ENCODE measurements around the gene TACR1.
"Not testable (repeated sequence)": the region's sequence is repeated elsewhere in the genome, so short reads cannot be mapped to it uniquely, and the experiment has no call there.

TACR1 gene

GRCh38 chr2:75146221-75146605 is 53.1 kb downstream of the TACR1 start:
- DNase-seq (ENCODE audit: low spot score): not testable (repeated sequence)

DNA sequence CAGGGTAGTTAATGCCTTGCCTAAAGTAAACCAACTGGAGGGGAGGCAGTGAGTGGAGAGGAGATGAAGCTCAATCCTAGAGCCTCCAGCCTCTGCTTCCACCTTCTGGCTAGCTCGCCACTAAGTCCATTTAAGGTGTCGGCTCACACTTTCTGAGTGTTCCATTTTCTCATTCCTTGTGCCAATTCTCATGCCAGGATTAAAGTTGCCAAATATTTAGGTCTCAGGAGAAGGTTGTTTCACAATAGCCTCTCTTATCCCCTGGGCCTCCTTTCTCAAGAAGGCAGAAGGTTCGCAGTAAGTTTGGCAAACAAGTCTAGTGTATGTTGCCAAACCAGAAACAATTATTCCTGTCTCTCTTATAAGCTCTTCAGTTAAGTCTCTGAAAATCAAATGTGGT is 57.2 kb downstream of the TACR1 start:
- no peak for DNase-seq (ENCODE audit: low spot score)

GRCh38 chr2:75140288-75140687 is 59.0 kb downstream of the TACR1 start:
- no peak for DNase-seq (ENCODE audit: low spot score)

- no peak for DNase-seq (ENCODE audit: low spot score)
Measured at GRCh38 chr2:75139171-75139570, 60.1 kb downstream of the TACR1 start.

GRCh38 chr2:75138528-75138927 is 60.8 kb downstream of the TACR1 start:
- no peak for DNase-seq (ENCODE audit: low spot score)

DNA sequence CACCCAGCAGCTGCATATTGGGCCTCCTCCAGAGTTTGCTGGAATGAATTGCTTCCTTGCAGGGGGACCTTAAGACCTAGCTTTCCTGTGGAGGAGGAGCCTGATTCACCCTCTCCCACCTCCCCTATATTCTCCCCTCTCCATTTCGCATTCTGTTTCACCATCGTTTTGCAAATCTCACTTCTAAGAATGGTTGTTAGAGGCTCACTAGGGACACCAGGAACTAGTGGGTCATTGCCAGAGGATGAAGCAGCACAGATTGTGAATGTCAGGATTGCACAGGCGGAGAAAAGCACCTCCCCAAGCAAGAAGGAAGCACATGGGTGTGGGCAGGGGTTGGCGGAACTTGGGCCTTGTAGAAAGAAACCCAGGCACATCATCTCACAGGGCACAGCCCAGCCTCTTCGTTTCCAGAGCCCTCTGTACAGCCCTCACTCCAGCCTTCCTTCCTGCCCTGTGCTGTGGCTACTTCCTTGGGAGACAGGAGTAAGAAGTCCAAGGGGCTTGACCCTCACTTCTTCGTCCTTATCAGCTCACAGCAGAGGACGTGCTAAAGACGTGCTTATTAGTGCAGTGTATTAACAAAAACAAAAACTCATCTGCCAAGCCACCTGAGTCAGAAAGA is 63.4 kb downstream of the TACR1 start:
- DNase-seq (ENCODE audit: low spot score): no peak

DNA sequence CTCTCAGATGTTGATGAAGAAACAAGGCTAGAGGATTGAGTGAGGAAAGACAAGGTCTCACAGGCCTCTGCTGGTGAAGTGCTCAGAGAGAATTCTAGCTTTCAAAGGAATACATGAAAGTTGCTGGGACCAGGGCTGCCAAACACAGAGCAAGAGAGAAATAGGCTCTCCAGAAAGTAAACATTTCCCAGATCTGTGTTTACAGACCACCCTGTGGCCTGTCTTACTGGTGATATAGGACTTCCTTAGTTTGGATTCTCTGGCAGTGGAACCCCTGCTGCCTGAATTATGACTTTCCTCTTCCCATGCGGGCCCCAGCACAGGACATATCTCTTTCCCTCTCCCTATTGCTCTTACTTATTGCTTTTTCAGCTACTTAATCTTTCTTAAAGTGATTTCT is 64.5 kb downstream of the TACR1 start:
- no peak for DNase-seq (ENCODE audit: low spot score)

DNA sequence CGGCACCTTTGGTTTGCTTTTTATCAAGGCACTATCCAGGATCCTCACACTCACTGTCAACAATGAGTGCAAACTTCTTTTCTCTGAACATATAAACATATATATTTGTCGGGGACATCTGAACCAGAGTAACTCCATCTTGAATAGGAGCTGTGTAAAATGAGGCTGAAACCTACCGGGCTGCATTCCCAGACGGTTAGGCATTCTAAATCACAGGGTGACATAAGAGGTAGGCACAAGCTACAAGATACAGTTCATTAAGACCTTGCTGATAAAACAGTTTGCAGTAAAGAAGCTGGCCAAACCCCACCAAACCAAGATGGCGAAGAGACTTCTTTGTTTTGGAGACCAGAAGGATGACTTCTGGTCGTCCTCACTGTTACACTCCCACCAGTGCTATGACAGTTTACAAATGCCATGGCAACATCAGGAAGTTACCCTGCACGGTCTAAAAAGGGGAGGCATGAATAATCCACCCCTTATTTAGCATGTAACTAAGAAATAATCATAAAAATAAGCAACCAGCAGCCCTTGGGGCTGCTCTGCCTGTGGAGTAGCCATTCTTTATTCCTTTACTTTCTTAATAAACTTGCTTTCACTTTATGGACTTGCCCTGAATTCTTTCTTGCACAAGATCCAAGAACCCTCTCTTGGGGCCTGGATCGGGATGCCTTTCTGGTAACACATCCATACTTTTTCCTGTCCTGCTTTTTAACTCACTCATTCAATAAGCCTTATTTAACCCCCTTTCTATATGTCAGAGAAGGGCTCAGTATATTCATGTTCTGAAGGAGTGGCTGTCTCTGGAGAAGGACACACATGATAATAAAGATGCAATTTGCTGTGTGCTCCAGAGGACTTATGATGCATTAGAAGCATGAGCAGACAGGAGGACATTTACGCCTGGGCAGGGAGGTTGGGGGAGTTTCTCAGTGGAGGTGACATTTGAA is 65.4 kb downstream of the TACR1 start:
- DNase-seq (ENCODE audit: low spot score): no peak

GRCh38 chr2:75130171-75130570 is 69.1 kb downstream of the TACR1 start:
- DNase-seq (ENCODE audit: low spot score): no peak

DNA sequence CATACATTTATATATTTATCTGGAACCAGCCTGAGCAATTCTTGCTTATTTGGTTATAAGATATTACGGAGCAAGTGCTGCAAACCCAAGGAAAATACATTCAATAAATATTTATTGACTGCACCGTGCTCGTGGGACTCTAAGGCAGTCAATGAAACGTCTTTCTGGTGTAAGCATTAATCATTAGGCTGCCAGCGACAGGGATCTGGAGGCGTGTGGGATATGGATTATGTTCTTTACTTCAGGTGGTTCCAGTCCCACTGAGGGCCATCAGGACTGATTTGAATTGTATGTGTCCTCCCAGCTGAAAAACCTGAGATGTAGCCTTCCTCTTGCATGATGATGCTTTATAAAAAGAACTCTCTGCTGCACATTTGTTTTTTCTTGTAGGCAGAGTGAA is 75.4 kb downstream of the TACR1 start:
- no peak for DNase-seq (ENCODE audit: low spot score)

DNA sequence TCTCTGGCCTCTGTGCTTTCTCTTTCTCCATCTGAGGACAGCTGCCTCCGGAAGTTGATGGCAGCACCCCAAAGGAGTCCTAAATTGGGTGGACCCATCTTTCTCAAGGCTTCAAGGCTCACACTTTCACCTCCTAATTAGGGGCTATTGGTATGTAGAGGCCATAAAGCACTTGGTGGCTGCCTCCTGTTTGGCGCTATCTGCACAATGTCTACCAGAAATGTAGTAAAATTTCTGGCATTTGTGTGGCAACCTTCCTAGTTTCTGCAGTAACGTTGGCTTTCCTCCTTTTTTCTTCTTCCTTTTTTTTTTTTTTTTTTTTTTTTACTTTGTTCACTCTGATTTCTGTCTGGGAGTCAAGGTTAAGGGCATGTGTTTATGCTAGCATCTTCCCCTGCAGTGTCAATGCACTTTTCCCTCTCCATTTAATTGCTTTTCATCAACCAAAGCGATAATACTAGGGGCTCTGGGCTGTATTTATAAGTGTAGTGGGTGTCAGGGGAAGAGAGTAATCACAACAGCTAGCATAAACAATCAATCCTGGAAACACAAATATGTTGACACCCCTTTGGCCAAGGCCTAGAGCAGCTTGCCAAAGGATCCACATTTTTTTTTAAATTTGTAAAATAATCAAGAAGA is 86.0 kb downstream of the TACR1 start:
- no peak for DNase-seq (ENCODE audit: low spot score)

GRCh38 chr2:75108937-75109482 is 90.3 kb downstream of the TACR1 start:
- no peak for DNase-seq (ENCODE audit: low spot score)

DNA sequence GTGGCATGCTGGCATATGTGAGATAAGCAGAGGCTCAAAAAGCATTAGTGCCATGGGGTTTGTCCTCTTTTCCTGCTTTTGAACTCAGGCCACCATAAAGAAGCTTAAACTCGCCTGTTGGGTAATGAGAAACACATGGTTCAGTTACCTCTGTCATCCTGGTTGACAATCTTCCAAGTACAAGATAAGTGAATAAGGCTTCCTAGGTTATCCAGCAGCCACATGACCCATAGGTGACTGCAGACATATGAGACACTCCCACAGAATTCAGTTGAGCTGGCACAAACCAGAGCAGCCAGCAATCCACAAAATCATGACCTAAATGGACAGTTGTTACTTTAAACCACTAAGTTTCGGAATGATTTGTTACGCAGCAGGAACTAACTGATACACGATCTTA is 97.3 kb downstream of the TACR1 start:
- DNase-seq (ENCODE audit: low spot score): no peak

DNA sequence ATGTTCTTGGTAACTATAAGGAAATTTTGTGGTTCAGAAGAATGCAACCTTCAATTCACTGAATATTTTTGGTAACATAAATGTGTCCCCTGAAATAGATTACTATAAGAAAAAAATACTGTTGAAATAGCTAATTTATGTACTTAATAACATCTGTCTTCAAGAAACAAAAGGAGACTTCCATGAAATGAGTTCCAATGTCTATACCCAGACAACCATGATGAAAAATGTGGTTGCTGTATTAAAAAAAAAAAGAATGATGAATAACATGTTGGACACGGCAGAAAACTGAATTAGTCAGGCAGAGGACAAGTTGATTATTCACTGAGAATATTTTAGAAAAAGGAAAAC is 98.5 kb downstream of the TACR1 start:
- no peak for DNase-seq (ENCODE audit: low spot score)

GRCh38 chr2:75100011-75100800 is 99.1 kb downstream of the TACR1 start:
- DNase-seq (ENCODE audit: low spot score): no peak

DNA sequence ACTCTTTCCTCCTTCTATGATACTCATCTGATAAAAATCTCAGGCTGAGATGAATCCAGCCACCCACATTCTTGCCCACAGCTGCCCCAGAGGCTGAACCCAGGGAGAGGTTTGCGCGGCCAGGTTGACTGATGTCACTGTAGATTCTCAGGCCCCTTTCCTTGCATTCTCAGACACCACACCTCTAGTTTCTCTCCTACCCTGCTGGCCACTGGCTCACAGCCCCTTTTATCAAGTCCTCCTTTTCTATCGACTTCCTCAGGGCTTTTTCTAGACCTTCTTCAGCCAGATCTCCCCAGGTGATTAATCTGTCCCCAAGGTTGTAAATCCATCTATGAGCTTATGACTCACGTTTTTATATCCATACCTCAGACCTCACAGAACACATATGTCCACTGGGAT is 99.8 kb downstream of the TACR1 start:
- no peak for DNase-seq (ENCODE audit: low spot score)

GRCh38 chr2:75098856-75099255 is 100.5 kb downstream of the TACR1 start:
- no peak for DNase-seq (ENCODE audit: low spot score)

GRCh38 chr2:75097831-75098230 is 101.5 kb downstream of the TACR1 start:
- no peak for DNase-seq (ENCODE audit: low spot score)

DNA sequence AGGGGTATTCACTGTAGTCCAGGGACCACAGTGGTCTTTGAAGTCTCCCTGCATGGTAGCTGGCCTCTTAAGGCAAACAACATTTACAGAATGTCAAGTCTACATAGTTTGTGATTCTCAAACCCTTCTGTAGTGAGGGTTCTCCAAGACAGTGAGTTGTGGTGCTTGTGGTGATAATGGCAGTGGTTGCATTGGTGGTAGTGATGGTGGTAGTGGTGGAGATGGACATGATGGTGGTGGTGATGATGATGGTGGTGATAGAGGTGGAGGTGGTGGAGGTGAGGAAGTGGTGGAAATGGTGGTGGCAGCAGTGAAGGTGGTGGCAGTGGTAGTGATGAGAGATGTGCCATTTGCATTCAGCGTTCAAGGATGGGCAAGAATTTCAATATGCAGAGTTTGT is 104.9 kb downstream of the TACR1 start:
- no peak for DNase-seq (ENCODE audit: low spot score)

DNA sequence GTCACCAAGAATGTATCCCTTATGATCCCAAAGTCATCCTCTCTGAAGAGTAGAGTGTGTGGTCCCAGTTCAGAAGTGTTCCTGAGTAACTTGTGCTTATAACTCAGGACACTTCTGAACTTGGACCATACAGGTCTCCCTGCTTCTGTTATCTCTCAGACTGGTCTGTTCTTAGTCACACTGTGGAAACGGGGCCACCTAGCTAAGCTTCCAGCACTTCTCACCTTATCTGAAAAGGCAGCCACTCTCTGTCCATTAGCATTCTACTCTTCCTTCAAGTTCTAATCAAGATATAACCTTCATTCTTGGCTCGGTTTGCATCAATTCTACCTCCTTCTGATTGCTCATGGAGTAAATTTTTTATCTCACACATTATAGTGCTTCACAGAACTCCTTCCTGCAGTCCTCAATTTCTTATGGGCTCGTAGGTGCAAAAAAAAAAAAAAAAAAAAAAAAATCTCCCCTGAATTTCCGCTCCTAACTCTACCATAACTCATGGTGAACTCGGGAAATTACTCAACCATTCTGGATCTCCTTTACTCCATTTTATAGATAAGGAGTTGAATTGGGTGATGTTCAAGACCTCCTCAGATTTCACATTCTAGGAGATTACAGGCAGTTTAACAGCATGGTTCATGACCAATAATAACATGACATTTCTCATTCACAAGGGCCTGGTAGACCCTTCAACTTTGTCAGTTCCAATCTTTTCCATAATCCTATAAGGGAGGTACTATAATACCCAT is 108.4 kb downstream of the TACR1 start:
- no peak for DNase-seq (ENCODE audit: low spot score)

DNA sequence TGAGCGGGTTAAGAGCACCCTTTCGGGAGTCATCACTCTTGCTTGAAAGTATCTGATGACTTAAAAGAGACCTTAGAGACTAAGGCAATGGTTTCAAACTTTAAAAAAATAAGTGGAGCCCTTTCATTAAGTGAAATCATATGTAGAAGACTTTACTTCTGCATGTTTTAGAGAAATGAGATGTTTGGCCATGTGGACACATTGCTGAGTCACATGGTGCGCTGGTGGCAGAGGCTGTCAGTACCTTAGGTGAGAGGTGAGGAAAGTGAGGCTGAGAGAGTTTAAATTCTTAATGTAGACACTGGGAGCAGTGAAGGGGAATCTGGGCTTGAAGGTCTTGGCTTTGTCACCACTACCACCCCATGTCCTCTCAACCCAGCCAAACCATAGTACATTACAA is 109.8 kb downstream of the TACR1 start:
- DNase-seq (ENCODE audit: low spot score): no peak

Measured in CD4-positive, alpha-beta T cell treated with Interleukin-2 at 100 ng/mL for 4 hours (primary cell).